Activated CD8-positive, alpha-beta memory T cell treated with anti-CD3 and anti-CD28 coated beads for 48 hours (primary cell): ENCODE measurements around the gene FAM240B.

Experiments used
- DNase-seq, 3 experiments: peaks; one replicate each; pipeline ENCODE4 v3.0.0-alpha.2; 2020; ENCODE audit warnings: low read depth in 2 of 3, low spot score in 2 of 3

The FAM240B gene

GRCh38 chr9:38700695-38701094 lies 19.2 kb downstream of the FAM240B start:
- DNase-seq, result no peak

- DNase-seq, result no peak
Observed at GRCh38 chr9:38699337-38699736, 20.6 kb downstream of the FAM240B start.

DNA sequence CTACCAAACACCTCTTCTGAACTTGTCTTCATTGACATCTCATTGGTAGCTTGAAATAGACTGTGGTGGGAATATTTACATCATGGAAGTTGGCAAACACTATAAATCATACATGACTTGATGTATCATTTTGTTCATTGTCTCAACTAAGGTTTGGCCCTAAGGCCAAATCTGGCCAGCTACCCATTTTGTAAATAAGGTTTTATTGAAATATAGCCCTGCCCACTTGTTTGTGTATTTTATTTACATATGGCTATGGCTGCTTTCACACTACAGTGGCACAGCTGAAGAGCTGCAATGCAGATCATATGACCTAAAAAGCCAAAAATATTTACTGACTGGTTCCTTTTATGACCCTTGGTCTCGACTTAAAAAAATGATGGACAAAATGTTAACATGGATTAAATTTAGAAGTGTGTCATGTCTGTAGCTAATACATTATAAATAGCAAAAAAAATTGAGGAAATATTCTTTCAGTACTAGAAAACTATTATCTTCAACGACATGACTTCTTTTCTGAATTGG lies 22.1 kb downstream of the FAM240B start:
- DNase-seq, result no peak

DNA sequence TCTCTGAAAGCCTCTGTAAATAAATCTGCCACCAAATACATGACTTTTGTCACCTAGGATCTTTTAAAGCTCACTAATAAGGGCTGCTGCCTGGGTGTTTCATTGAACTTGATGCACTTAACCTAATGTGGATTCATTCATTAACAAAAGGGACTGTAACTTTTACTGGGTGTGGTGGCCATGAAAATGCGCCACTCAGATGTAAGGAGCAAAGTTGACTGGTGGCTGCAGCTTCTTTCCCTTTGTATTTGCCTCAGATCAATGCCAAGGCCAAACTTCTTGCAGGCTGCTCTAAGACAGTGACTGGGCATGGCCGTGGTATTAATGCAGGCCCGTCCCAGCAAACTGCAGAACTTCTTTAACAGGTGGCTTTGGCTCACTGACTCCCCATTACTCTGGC lies 22.9 kb downstream of the FAM240B start:
- no peak for DNase-seq

GRCh38 chr9:38694676-38695075 lies 25.3 kb downstream of the FAM240B start:
- DNase-seq, result no peak

GRCh38 chr9:38692707-38693106 lies 27.2 kb downstream of the FAM240B start:
- DNase-seq, result no peak

DNA sequence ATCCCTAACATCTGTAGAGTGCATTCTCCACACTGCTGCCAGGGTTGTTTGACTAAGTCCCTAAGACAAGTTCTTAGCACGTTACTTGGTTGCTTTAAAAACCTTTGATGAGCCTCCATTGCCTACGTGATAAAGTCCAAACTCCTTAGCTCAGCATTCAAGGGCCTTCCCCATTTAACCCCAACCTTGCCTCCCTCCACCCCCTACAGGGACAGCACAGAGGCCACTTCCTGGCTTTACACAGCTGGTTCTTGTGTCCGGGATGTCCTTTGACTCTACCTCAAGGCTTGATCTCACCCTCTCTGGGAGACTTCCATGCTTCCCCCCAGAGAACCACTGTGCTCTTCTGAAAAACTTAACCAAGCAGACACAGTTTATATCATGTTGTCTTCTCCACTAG lies 29.4 kb downstream of the FAM240B start:
- DNase-seq, result no peak

DNA sequence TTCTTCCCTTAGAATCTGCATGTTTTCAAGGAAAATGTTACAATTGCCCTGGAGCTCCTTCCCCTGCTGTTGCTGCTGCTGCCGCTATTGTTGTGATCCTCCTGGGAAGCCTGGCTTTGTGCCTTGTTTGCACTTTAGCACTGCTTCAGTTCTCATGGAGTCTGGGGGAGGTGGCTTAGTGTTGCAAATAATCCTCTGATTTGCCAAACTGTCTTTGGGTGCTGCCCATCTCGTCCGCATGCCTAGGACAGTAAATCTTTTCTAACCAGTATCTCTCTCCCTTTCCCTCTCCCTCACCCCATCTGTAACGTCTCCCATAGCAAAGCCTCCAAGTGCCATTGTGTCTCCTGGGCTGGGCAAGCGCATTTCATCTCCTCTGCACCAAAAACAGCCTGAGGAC lies 30.3 kb downstream of the FAM240B start:
- no peak for DNase-seq

DNA sequence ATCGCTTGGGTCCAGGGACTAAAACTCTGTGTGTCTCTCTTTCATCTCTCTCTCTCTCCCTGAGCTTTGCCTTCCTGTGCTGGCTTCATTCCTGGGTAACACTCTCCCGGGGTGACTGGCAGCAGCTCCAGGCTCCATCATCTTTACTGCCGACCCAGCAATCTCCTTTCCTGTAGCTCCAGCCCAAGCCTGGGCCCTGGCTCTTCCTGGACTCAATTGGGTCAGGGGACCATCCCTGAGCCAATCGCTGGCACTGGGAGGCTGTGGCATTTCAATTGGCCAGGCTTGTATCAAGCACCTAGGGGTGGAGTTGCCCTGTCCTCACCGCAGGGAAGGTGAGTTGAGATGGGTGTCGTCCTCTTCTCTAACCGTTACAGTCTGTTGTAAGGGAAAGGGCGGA lies 31.9 kb downstream of the FAM240B start:
- no peak for DNase-seq

GRCh38 chr9:38687389-38687842 lies 32.5 kb downstream of the FAM240B start:
- DNase-seq, result peak in 1 of 3 experiments; percentile 11

DNA sequence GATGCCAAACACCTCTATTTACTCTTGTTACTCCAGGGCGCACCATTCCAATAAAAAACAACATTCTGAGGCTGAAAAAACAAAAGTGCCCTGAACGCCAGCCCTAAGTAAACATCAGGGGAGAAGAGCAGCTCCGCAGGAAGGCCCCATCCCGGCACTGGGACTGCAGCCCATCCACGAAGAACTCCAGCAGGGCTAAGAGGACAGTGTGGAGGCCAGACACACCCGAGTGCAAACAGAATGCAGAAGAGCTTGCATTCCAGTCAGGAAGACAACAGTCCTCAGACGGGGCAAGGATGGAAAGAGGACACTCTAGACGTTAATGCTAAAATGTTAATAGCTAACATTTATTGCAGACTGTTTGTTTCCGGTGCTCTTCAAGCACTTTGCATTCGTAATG lies 33.0 kb downstream of the FAM240B start:
- DNase-seq, result no peak

DNA sequence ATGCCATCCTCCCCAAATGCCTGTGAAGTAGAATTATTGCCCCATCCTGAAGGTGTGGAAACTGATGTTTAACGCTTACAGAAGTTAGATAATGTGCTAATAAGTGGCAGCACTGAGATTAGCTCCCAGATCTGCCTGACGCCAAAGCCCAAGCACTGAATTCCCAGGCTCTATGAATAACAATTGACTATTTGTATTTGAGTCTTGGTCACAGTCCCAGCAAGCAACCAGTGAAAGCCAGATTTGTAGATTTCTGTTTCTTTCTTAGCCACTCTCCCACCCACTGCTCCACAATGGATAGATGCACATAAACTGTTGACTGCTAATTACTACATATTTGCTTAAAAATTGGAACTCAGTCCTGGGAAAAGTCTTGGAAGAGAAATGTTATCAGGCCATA lies 34.4 kb downstream of the FAM240B start:
- DNase-seq, result no peak

DNA sequence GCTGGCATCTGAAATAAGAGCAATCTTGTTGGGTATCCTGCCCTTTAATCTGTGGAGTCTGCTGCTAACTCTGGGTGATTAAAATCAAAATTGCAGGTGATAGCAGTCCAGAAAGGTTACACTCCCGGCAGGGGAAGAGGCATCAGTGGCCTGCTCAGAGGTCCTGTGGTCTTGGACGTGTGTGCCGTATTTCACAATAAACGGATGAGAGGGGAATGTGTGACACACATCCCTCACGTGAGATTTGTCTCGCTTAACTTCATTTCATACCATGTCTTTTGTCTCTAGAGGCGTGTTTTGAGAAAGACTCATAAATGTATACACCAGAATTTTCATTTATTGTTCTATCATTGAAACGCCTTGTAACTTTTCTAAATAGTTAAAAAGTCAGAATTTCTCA lies 36.6 kb downstream of the FAM240B start:
- DNase-seq, result no peak

- no peak for DNase-seq
Observed at GRCh38 chr9:38682713-38683112, 37.2 kb downstream of the FAM240B start.

GRCh38 chr9:38681747-38682227 lies 38.1 kb downstream of the FAM240B start:
- DNase-seq, result no peak

DNA sequence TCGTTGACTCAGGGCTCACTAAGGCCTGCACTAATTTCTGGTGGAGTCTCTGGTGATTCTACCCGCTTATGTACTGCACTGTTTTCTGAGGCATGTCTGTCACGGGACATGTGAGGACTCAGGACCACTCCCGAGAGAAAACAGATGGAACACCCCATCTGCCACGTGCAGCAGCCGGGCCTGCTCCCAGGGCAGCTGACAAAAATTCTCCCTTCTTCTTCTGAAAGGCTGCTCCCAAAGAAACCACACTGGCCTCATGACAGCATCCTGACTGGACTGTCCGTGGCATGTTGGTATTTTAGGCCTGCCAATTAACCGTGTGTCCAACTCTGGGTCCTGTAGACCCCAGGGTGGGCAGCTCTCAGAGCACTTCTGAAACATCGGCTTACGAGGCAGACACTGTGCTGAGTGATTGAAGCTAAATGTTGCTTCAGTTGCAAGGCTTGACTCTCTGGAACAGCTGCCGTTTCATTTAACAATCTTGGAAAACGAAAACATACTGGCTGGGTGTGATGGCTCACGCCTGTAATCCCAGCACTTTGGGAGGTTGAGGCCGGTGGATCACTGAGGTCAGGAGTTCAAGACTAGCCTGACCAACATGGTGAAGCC lies 39.0 kb downstream of the FAM240B start:
- no peak for DNase-seq

- DNase-seq, result no peak
Observed at GRCh38 chr9:38677660-38678303, 42.2 kb downstream of the FAM240B start.

DNA sequence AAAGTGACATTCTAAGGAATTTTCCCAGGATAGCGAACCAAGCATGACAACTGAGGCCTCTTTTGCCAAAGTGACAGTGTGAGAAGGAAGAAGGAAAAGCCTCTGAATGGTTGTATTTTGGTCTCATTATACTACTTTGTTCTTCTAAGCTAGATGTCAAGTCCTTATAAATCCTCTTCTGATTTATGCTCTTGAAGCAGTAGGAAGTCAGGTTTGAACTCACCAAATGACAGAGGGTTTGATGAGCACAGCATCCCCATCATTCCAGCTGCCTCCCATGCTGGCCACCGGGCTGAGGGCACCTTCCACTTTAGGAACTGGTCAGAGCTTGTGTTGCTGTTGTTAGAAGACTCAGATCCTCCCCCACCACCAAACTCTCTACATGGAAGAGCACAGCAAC lies 44.1 kb downstream of the FAM240B start:
- no peak for DNase-seq

DNA sequence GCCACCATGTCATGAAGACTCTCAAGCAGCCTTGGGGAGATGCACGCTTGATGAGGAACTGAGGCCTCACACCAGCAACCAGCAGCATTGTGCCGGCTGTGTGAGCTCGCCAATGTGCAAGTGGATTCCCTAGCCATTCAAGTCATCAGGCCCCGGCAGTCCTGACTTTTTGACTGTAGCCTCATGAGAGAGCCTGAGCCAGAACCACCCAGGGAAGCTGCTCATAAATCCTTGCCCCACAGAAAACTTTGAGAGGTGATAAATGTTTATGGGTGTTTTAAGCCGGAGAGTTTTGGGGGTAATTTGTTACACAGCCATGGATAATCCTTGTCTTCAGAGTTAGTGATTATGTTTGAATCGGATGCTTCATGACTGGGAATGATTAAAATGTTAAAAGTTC lies 44.7 kb downstream of the FAM240B start:
- no peak for DNase-seq

DNA sequence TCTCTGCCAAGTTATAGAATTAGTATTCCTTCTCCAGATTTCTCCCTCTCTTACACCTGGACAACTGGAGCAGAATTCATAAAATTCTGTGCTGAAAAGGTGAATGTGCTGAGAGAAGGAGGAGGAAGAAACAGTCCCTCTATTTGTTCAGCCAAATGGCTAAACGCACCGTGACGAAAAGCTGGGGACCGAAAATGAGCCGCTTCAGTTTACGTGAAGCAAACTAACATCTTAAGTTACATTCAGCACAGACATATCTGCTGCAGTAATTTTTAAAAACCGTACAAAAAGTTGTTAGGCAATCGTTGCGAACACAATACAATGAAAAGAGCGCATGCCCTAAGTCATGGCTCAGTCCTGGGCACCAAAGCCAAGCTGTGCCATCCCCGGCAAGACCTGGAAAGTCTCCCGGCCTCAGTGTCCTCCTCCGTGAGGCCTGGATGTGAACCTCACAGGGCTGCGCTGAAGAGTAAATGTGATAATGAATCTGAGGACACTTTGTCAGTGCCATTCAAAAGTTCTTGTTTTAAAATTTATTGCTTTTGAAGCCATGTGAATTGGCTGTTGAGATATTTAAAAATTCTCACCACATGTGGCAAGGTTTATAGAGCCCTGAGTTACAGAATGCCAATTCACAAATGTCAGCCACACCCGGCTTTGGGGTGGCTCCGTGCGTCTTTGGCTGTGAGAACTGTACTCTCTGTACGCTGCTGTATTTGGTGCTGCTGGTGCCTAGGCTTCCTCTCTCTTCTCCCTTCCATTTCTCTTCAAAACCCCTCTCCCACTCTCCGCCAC lies 46.3 kb downstream of the FAM240B start:
- DNase-seq, result no peak

GRCh38 chr9:38671748-38672147 lies 48.2 kb downstream of the FAM240B start:
- DNase-seq, result no peak

GRCh38 chr9:38671372-38671731 lies 48.6 kb downstream of the FAM240B start:
- DNase-seq, result no peak
